Left lung (tissue), 10 donors: Measurements from ENCODE around the gene ZC3H12A. TPM values are rescaled to one million over a fixed set of nuclear protein-coding genes. Genes with fewer than 3 reads are reported as not detected.
A peak's percentile ranks its signal among the peaks of the same experiment; 100 is the strongest.

Experiments used
- ATAC-seq: fragments of 200-7000 bp; cut with Tn5 transposase; one replicate; pipeline ENCODE4 v1.9.1; 2020; ENCODE audit warnings: moderate library complexity
- DNase-seq, 4 donors: peaks; one replicate each; pipeline ENCODE4 v3.0.0-alpha.2; 2013 to 2020
- H3K27ac ChIP-seq, 2 donors: fragments of 200-600 bp; sonication (generic) in 1 of 2; one replicate each; pipeline versions ENCODE4 v1.5.0 to v1.8.0; 2020 to 2021
- H3K27me3 ChIP-seq, 2 donors: fragments of 200-600 bp; sonication (generic) in 1 of 2; one replicate each; pipeline versions ENCODE4 v1.5.0 to v1.8.0; 2020 to 2021
- H3K36me3 ChIP-seq, 2 donors: fragments of 200-600 bp; sonication (generic) in 1 of 2; one replicate each; pipeline versions ENCODE4 v1.5.0 to v1.8.0; 2020 to 2021
- H3K4me1 ChIP-seq, 2 donors: fragments of 200-600 bp; one replicate each; pipeline ENCODE4 v1.8.0; 2021
- H3K4me3 ChIP-seq, 2 donors: fragments of 200-600 bp; sonication (generic) in 1 of 2; one replicate each; pipeline versions ENCODE4 v1.5.0 to v1.8.0; 2020 to 2021; ENCODE audit warnings: mild to moderate bottlenecking in 1 of 2
- H3K9me3 ChIP-seq, 2 donors: fragments of 200-600 bp; sonication (generic) in 1 of 2; one replicate each; pipeline versions ENCODE4 v1.5.0 to v1.8.0; 2020 to 2021
- CTCF ChIP-seq, 2 donors: fragments of 200-600 bp; sonication (generic) in 1 of 2; IDR thresholded peaks; one replicate each; pipeline versions ENCODE4 v1.5.0 to v1.8.0; 2021; ENCODE audit warnings: antibody characterized with exemption in 2 of 2
- intact Hi-C, 2 donors: fragments of 100-400 bp; cut with DNase I; formaldehyde crosslinking; loops; one replicate each; pipeline versions ENCODE4 v1.11.2 to v1.14.2; 2022
- polyA plus RNA-seq, 6 donors: library from polyadenylated mRNA; unstranded; fragments of 120-200 nt; gene quantifications; one replicate each; pipeline ENCODE4 v1.2.1, GENCODE V29; 2013; ENCODE audit not compliant: insufficient read length in 6 of 6
- total RNA-seq, 2 donors: library from RNA; stranded (reverse); fragmentation: NEBNext Ultra II Directional; extraction: Animal tissue kit (Norgen Biotek cat#: 25700); gene quantifications; one replicate each; pipeline ENCODE4 v1.2.1, GENCODE V29; 2021
- donor health status: DM: no; HTN: yes; CAD: no.
- donor health status: DM: no; HTN: no; CAD: no.

Gene ZC3H12A
- total and polyA plus RNA-seq, 8 donors, result 1.1 to 28.0 (median 2.3) TPM

- H3K4me3 ChIP-seq, result no peak overlapping the region
- H3K36me3 ChIP-seq, result no peaks in the 10 kb centered on the region
- H3K4me1 ChIP-seq, result no peaks in the 10 kb centered on the region
- TF ChIP-seq CTCF (IDR thresholded peaks at IDR 0.05), result no peak
- ATAC-seq (no peak), DNase-seq (no peak)
- no peaks in the 10 kb centered on the region for H3K9me3 ChIP-seq
- intact Hi-C loops, result no loop called here
- H3K27me3 ChIP-seq, result no peaks in the 10 kb centered on the region
- no peak overlapping the region for H3K27ac ChIP-seq
These were observed 12.5 kb upstream of the ZC3H12A start for GRCh38 chr1:37461698-37462436.

GRCh38 chr1:37464443-37464842, 9.9 kb upstream of the ZC3H12A start:
- Histone ChIP-seq H3K36me3 (no peaks in the 10 kb centered on the region), H3K27ac (no peak overlapping the region), H3K4me3 (no peak overlapping the region), H3K27me3 (no peaks in the 10 kb centered on the region), H3K9me3 (no peaks in the 10 kb centered on the region), H3K4me1 (no peaks in the 10 kb centered on the region)
- ATAC-seq (no peak), DNase-seq (no peak)
- TF ChIP-seq CTCF (IDR thresholded peaks at IDR 0.05), result no peak
- intact Hi-C loops, result no loop called here

GRCh38 chr1:37465593-37466517, 8.5 kb upstream of the ZC3H12A start:
- ATAC-seq (peak; percentile 64), DNase-seq (no peak)
- no peaks in the 10 kb centered on the region for H3K36me3 ChIP-seq
- no peak for TF ChIP-seq CTCF (IDR thresholded peaks at IDR 0.05)
- no peaks in the 10 kb centered on the region for H3K27me3 ChIP-seq
- H3K4me1 ChIP-seq, result peaks cover 0 to 2% of the 10 kb centered on the region in 2 donors
- H3K27ac ChIP-seq, result no peak overlapping the region
- H3K9me3 ChIP-seq, result no peaks in the 10 kb centered on the region
- intact Hi-C loops, result no loop called here
- no peak overlapping the region for H3K4me3 ChIP-seq

GRCh38 chr1:37468037-37468436, 6.3 kb upstream of the ZC3H12A start:
- Histone ChIP-seq H3K36me3 (no peaks in the 10 kb centered on the region), H3K4me3 (no peak overlapping the region), H3K27me3 (no peaks in the 10 kb centered on the region), H3K27ac (no peak overlapping the region), H3K9me3 (no peaks in the 10 kb centered on the region), H3K4me1 (peaks cover 0 to 23% of the 10 kb centered on the region in 2 donors)
- no peak for TF ChIP-seq CTCF (IDR thresholded peaks at IDR 0.05)
- DNase-seq, result no peak
- intact Hi-C loops, result no loop called here
- no peak for ATAC-seq

- H3K9me3 ChIP-seq, result no peaks in the 10 kb centered on the region
- no peak for ATAC-seq
- H3K27ac ChIP-seq, result no peak overlapping the region
- TF ChIP-seq CTCF (IDR thresholded peaks at IDR 0.05), result no peak
- intact Hi-C loops, result no loop called here
- no peaks in the 10 kb centered on the region for H3K27me3 ChIP-seq
- DNase-seq, result no peak
- no peaks in the 10 kb centered on the region for H3K36me3 ChIP-seq
- H3K4me3 ChIP-seq, result no peak overlapping the region
- H3K4me1 ChIP-seq, result peaks cover 4 to 33% of the 10 kb centered on the region in 2 donors
These were observed 5.0 kb upstream of the ZC3H12A start for GRCh38 chr1:37469386-37469785.
